Transverse colon (tissue), 3 donors: ENCODE data around the gene FBLN7.

Experiments used
- CTCF ChIP-seq, 5 experiments: fragments of 200-600 bp in 3 of 5; fragments of 450-650 bp in 2 of 5; sonication (generic) in 3 of 5; IDR thresholded peaks; 1 replicate in 2 of 5; 2 replicates in 3 of 5; pipeline ENCODE4 v1.5.1; 2016 to 2017; ENCODE audit warnings: antibody characterized with exemption in 5 of 5, inconsistent platforms in 3 of 5, mild to moderate bottlenecking in 2 of 5, moderate library complexity in 1 of 5
- EP300 ChIP-seq: sonication (generic); formaldehyde crosslinking; IDR thresholded peaks from one replicate; pipeline ENCODE4 v1.6.1; 2017; ENCODE audit warnings: antibody characterized with exemption, low read depth
- POLR2A ChIP-seq: fragments of 450-650 bp; IDR thresholded peaks from one replicate; pipeline ENCODE4 v1.6.1; 2016; ENCODE audit warnings: antibody characterized with exemption, mild to moderate bottlenecking, moderate library complexity

- TF ChIP-seq CTCF (IDR thresholded peaks at IDR 0.05) (no peak), POLR2A (no peak), EP300 (no peak)
These were observed 22.4 kb downstream of the FBLN7 start for GRCh38 chr2:112160283-112161250.
